ENCODE results near the gene CHST8.

CHST8 gene

GRCh38 chr19:33689868-33690267 lies 68.1 kb downstream of the CHST8 start:
- H3K9ac ChIP-seq (ENCODE audit: low read depth, low read length, poor library complexity, severe bottlenecking): no peak overlapping the region
- no peaks in the 10 kb centered on the region for H3F3A ChIP-seq (ENCODE audit: low read depth)
- H3K9me2 ChIP-seq (replicated peaks; ENCODE audit: low read depth, low read length): no peaks in the 10 kb centered on the region
- no peaks in the 10 kb centered on the region for H3K27me3 ChIP-seq (ENCODE audit: insufficient read depth, low read length, poor library complexity, severe bottlenecking)
- no peaks in the 10 kb centered on the region for H3K79me2 ChIP-seq (ENCODE audit: insufficient read depth, low read length)
- TF ChIP-seq EZH2phosphoT487 (IDR thresholded peaks at IDR 0.05; ENCODE audit: borderline replicate concordance) (no peak), CTCF (conservative IDR thresholded peaks at IDR 0.05; ENCODE audit: low read length) (no peak)
- no peak overlapping the region for H2AFZ ChIP-seq (ENCODE audit: low read length)
- no peaks in the 10 kb centered on the region for H3K36me3 ChIP-seq (ENCODE audit: insufficient read depth, low read length)
- H4K20me1 ChIP-seq (ENCODE audit: insufficient read depth, low read length, poor library complexity, severe bottlenecking): no peaks in the 10 kb centered on the region
- H3K4me1 ChIP-seq (ENCODE audit: insufficient read depth, low read length, poor library complexity, severe bottlenecking): no peaks in the 10 kb centered on the region
- no peak overlapping the region for H3K4me2 ChIP-seq (ENCODE audit: low read depth, low read length, poor library complexity, severe bottlenecking)
- H3K9me3 ChIP-seq (ENCODE audit: insufficient read depth, low read depth, low read length): no peaks in the 10 kb centered on the region; the same call in 1 of the 2 replicates
- no peak overlapping the region for H3K4me3 ChIP-seq (ENCODE audit: low read length, poor library complexity, severe bottlenecking)

GRCh38 chr19:33690378-33691029 lies 68.8 kb downstream of the CHST8 start:
- H3K9me3 ChIP-seq (ENCODE audit: insufficient read depth, low read depth, low read length): no peaks in the 10 kb centered on the region; the same call in 1 of the 2 replicates
- no peak for TF ChIP-seq EZH2phosphoT487 (IDR thresholded peaks at IDR 0.05; ENCODE audit: borderline replicate concordance)
- TF ChIP-seq CTCF (conservative IDR thresholded peaks at IDR 0.05; ENCODE audit: low read length): no peak
- H3K4me3 ChIP-seq (ENCODE audit: low read length, poor library complexity, severe bottlenecking): no peak overlapping the region
- no peaks in the 10 kb centered on the region for H3K9me2 ChIP-seq (replicated peaks; ENCODE audit: low read depth, low read length)
- H3K27me3 ChIP-seq (ENCODE audit: insufficient read depth, low read length, poor library complexity, severe bottlenecking): no peaks in the 10 kb centered on the region
- H3F3A ChIP-seq (ENCODE audit: low read depth): no peaks in the 10 kb centered on the region
- H3K36me3 ChIP-seq (ENCODE audit: insufficient read depth, low read length): no peaks in the 10 kb centered on the region
- H3K4me1 ChIP-seq (ENCODE audit: insufficient read depth, low read length, poor library complexity, severe bottlenecking): no peaks in the 10 kb centered on the region
- no peak overlapping the region for H3K4me2 ChIP-seq (ENCODE audit: low read depth, low read length, poor library complexity, severe bottlenecking)
- H3K79me2 ChIP-seq (ENCODE audit: insufficient read depth, low read length): no peaks in the 10 kb centered on the region
- no peaks in the 10 kb centered on the region for H4K20me1 ChIP-seq (ENCODE audit: insufficient read depth, low read length, poor library complexity, severe bottlenecking)
- no peak overlapping the region for H3K9ac ChIP-seq (ENCODE audit: low read depth, low read length, poor library complexity, severe bottlenecking)
- H2AFZ ChIP-seq (ENCODE audit: low read length): no peak overlapping the region

- no peaks in the 10 kb centered on the region for H3K4me1 ChIP-seq (ENCODE audit: insufficient read depth, low read length, poor library complexity, severe bottlenecking)
Measured at GRCh38 chr19:33691030-33691427, 69.3 kb downstream of the CHST8 start.

More at GRCh38 chr19:33691030-33691427, 69.3 kb downstream of the CHST8 start:
- H3K9me3 ChIP-seq (ENCODE audit: insufficient read depth, low read depth, low read length): no peaks in the 10 kb centered on the region; the same call in 1 of the 2 replicates
- no peaks in the 10 kb centered on the region for H3K27me3 ChIP-seq (ENCODE audit: insufficient read depth, low read length, poor library complexity, severe bottlenecking)
- no peak overlapping the region for H2AFZ ChIP-seq (ENCODE audit: low read length)
- no peaks in the 10 kb centered on the region for H3K36me3 ChIP-seq (ENCODE audit: insufficient read depth, low read length)
- no peaks in the 10 kb centered on the region for H3F3A ChIP-seq (ENCODE audit: low read depth)
- TF ChIP-seq CTCF (conservative IDR thresholded peaks at IDR 0.05; ENCODE audit: low read length) (no peak), EZH2phosphoT487 (IDR thresholded peaks at IDR 0.05; ENCODE audit: borderline replicate concordance) (no peak)
- H3K9ac ChIP-seq (ENCODE audit: low read depth, low read length, poor library complexity, severe bottlenecking): no peak overlapping the region
- no peak overlapping the region for H3K4me2 ChIP-seq (ENCODE audit: low read depth, low read length, poor library complexity, severe bottlenecking)
- no peaks in the 10 kb centered on the region for H3K79me2 ChIP-seq (ENCODE audit: insufficient read depth, low read length)
- no peak overlapping the region for H3K4me3 ChIP-seq (ENCODE audit: low read length, poor library complexity, severe bottlenecking)
- no peaks in the 10 kb centered on the region for H4K20me1 ChIP-seq (ENCODE audit: insufficient read depth, low read length, poor library complexity, severe bottlenecking)
- no peaks in the 10 kb centered on the region for H3K9me2 ChIP-seq (replicated peaks; ENCODE audit: low read depth, low read length)

All from Loucy (cell line).